ENCODE results near the gene ZMPSTE24. TPM values are rescaled to one million over a fixed set of nuclear protein-coding genes. Genes with fewer than 3 reads are reported as not detected.

The ZMPSTE24 gene
- total and polyA plus RNA-seq, 9 donors, result 19.0 to 44.4 (median 29.0) TPM

GRCh38 chr1:40245686-40246085 is 12.3 kb upstream of the ZMPSTE24 start:
- H3K27ac ChIP-seq, result no peak overlapping the region
- TF ChIP-seq POLR2A (IDR thresholded peaks at IDR 0.05), result no peak
- intact Hi-C loops (cut with DNase I), result no loop called here
- 87 to 95% (median 92%) methylated on average over 3 of the region's 3 CpGs for WGBS, 3 donors
- H3K4me1 ChIP-seq (ENCODE audit: insufficient read depth), result no peaks in the 10 kb centered on the region
- H3K36me3 ChIP-seq, result no peaks in the 10 kb centered on the region
- no peaks in the 10 kb centered on the region for H3K9me3 ChIP-seq
- H3K4me3 ChIP-seq, result no peak overlapping the region
- DNase-seq, result no peak
- H3K27me3 ChIP-seq, result no peaks in the 10 kb centered on the region

GRCh38 chr1:40247655-40248054 is 10.4 kb upstream of the ZMPSTE24 start, which contains the start of gene TMCO2:
TMCO2 (plus strand) TSS chr1:40247937; CDS start chr1:40247994, 57 bp downstream.
- no peaks in the 10 kb centered on the region for H3K36me3 ChIP-seq
- 52 to 83% (median 79%) methylated on average over 1 of the region's 1 CpG for WGBS, 3 donors
- H3K27ac ChIP-seq, result no peak within 1 kb of the TSS
- H3K27me3 ChIP-seq, result no peaks in the 10 kb centered on the region
- TF ChIP-seq POLR2A (IDR thresholded peaks at IDR 0.05) (no peak), CTCF (IDR thresholded peaks at IDR 0.05) (no peak), EP300 (IDR thresholded peaks at IDR 0.05) (no peak)
- no peak within 1 kb of the TSS for H3K4me3 ChIP-seq
- no peak for DNase-seq
- intact Hi-C loops (cut with DNase I), result no loop called here
- no peaks in the 10 kb centered on the region for H3K9me3 ChIP-seq
- no peaks in the 10 kb centered on the region for H3K4me1 ChIP-seq (ENCODE audit: insufficient read depth)

- H3K4me1 ChIP-seq (ENCODE audit: insufficient read depth), result no peaks in the 10 kb centered on the region
- no peak overlapping the region for H3K27ac ChIP-seq
- H3K9me3 ChIP-seq, result no peaks in the 10 kb centered on the region
- no peaks in the 10 kb centered on the region for H3K27me3 ChIP-seq
- intact Hi-C loops (cut with DNase I), result no loop called here
- DNase-seq, result no peak
- TF ChIP-seq POLR2A (IDR thresholded peaks at IDR 0.05) (no peak), EP300 (IDR thresholded peaks at IDR 0.05) (no peak), CTCF (IDR thresholded peaks at IDR 0.05) (no peak)
- H3K4me3 ChIP-seq, result no peak overlapping the region
- no peaks in the 10 kb centered on the region for H3K36me3 ChIP-seq
Observed at GRCh38 chr1:40248412-40248811, 9.6 kb upstream of the ZMPSTE24 start.

- Histone ChIP-seq H3K36me3 (no peaks in the 10 kb centered on the region), H3K9me3 (no peaks in the 10 kb centered on the region), H3K27ac (no peak overlapping the region), H3K4me3 (no peak overlapping the region), H3K4me1 (ENCODE audit: insufficient read depth) (no peaks in the 10 kb centered on the region), H3K27me3 (no peaks in the 10 kb centered on the region)
- TF ChIP-seq CTCF (IDR thresholded peaks at IDR 0.05), result no peak
- TF ChIP-seq EP300 (IDR thresholded peaks at IDR 0.05), result no peak
- no peak for TF ChIP-seq POLR2A (IDR thresholded peaks at IDR 0.05)
- WGBS, 3 donors, result 78 to 80% (median 79%) methylated on average over 4 of the region's 4 CpGs
- intact Hi-C loops (cut with DNase I), result no loop called here
- DNase-seq, result no peak
Observed at GRCh38 chr1:40251456-40251855, 6.6 kb upstream of the ZMPSTE24 start.

- WGBS, 3 donors, result 79 to 80% (median 80%) methylated on average over 2 of the region's 2 CpGs
- H3K27me3 ChIP-seq, result no peaks in the 10 kb centered on the region
- intact Hi-C loops (cut with DNase I), result no loop called here
- no peak for DNase-seq
- H3K36me3 ChIP-seq, result no peaks in the 10 kb centered on the region
- no peak overlapping the region for H3K4me3 ChIP-seq
- H3K27ac ChIP-seq, result no peak overlapping the region
- no peaks in the 10 kb centered on the region for H3K4me1 ChIP-seq (ENCODE audit: insufficient read depth)
- H3K9me3 ChIP-seq, result no peaks in the 10 kb centered on the region
- TF ChIP-seq POLR2A (IDR thresholded peaks at IDR 0.05) (no peak), EP300 (IDR thresholded peaks at IDR 0.05) (no peak), CTCF (IDR thresholded peaks at IDR 0.05) (no peak)
Observed at GRCh38 chr1:40252601-40253000, 5.4 kb upstream of the ZMPSTE24 start.

All from ovary (tissue), 9 donors.